KMS-11 (cell line): ENCODE data around the gene GAB4.
A peak's percentile ranks its signal among the peaks of the same experiment; 100 is the strongest.
"Not testable (repeated sequence)": the region's sequence is repeated elsewhere in the genome, so short reads cannot be mapped to it uniquely, and the experiment has no call there.

Source experiments
- H2AFZ ChIP-seq: fragments of 200-600 bp; sonication (generic); 2 replicates; pipeline ENCODE4 v1.6.1; 2016; ENCODE audit warnings: antibody characterized with exemption, mixed run types, low read depth
- H3K27ac ChIP-seq: fragments of 200-600 bp; sonication (generic); 2 replicates; pipeline ENCODE4 v1.6.1; 2016; ENCODE audit warnings: mild to moderate bottlenecking, mixed run types
- H3K27me3 ChIP-seq: fragments of 200-600 bp; sonication (generic); 2 replicates; pipeline ENCODE4 v1.6.1; 2017; ENCODE audit warnings: mild to moderate bottlenecking, low read depth, mixed run types, moderate library complexity; ENCODE audit not compliant: insufficient read depth
- H3K36me3 ChIP-seq: fragments of 200-600 bp; sonication (generic); 2 replicates; pipeline ENCODE4 v1.6.1; 2017; ENCODE audit warnings: mild to moderate bottlenecking, mixed run types; ENCODE audit not compliant: insufficient read depth
- H3K4me1 ChIP-seq: fragments of 200-600 bp; sonication (generic); 2 replicates; pipeline ENCODE4 v1.6.1; 2016; ENCODE audit warnings: mild to moderate bottlenecking, low read depth, mixed run types; ENCODE audit not compliant: poor library complexity, severe bottlenecking
- H3K4me2 ChIP-seq: fragments of 200-600 bp; sonication (generic); 2 replicates; pipeline ENCODE4 v1.7.0; 2016; ENCODE audit warnings: mild to moderate bottlenecking, mixed run types
- H3K4me3 ChIP-seq: fragments of 200-600 bp; sonication (generic); IDR thresholded peaks from 2 replicates; pipeline ENCODE4 v1.6.1; 2017; ENCODE audit warnings: low read depth, low read length, mixed read lengths; ENCODE audit not compliant: insufficient read depth
- H3K79me2 ChIP-seq: fragments of 200-600 bp; sonication (generic); 2 replicates; pipeline ENCODE4 v1.6.1; 2016; ENCODE audit warnings: low read depth, mixed run types; ENCODE audit not compliant: insufficient read depth
- H3K9ac ChIP-seq: fragments of 200-600 bp; sonication (generic); 2 replicates; pipeline ENCODE4 v1.6.1; 2016; ENCODE audit warnings: mild to moderate bottlenecking, mixed run types
- H4K20me1 ChIP-seq: fragments of 200-600 bp; sonication (generic); 2 replicates; pipeline ENCODE4 v1.6.1; 2016; ENCODE audit warnings: mild to moderate bottlenecking, mixed run types; ENCODE audit not compliant: insufficient read depth
- TF ChIP-seq, protein P1 (sequence below): fragments of 200-600 bp; sonication (generic); conservative IDR thresholded peaks from 2 replicates; pipeline ENCODE4 v1.6.1; 2017; ENCODE audit warnings: low read depth, mild to moderate bottlenecking, antibody characterized with exemption, low read length, moderate library complexity, mixed read lengths

Gene GAB4

DNA sequence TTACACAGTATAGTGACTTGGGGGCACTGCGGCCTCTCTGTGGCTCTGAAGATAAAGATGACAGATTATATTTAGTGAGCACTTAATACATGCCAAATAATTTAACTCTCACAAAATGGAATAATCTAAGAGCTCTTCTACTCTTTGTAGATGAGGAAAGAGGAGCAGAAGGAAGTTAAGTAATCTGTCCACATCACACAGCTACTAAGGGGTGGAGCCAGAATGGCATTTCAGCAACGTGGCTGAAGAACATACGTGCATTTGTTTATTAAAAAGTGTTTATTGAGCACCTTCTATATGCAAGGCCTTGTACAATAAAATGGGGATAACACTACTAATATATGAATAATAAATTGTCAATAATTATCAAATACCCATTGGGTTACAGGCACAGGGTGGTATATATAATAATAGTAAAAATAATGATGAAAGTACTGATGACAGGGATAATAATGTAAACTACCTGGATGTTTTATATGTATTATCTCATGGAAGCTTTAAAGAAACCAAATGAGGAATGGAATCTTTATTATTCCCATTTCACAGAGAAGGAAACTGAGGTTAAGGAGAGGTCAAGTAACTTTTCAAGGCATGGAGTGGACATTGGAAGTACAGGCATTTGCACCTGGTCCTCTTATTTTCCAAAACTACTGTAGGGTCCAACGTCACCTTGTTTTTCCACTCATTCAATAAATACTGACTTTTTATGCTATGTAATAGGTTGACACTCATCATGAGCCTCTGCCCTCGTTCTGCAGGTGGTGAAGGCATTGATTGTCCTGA, 38.7 kb upstream of the GAB4 start:
- Histone ChIP-seq H3K27me3 (no peaks in the 10 kb centered on the region), H2AFZ (no peak overlapping the region), H3K4me2 (no peak overlapping the region), H3K79me2 (peaks cover 28% of the 10 kb centered on the region), H3K4me1 (no peaks in the 10 kb centered on the region), H3K27ac (no peak overlapping the region), H4K20me1 (no peaks in the 10 kb centered on the region; the same call in 1 of the 2 replicates), H3K36me3 (peaks cover 5% of the 10 kb centered on the region; the same call in 1 of the 2 replicates), H3K4me3 (no peak overlapping the region), H3K9ac (no peak overlapping the region)
- TF ChIP-seq, protein P1, sequence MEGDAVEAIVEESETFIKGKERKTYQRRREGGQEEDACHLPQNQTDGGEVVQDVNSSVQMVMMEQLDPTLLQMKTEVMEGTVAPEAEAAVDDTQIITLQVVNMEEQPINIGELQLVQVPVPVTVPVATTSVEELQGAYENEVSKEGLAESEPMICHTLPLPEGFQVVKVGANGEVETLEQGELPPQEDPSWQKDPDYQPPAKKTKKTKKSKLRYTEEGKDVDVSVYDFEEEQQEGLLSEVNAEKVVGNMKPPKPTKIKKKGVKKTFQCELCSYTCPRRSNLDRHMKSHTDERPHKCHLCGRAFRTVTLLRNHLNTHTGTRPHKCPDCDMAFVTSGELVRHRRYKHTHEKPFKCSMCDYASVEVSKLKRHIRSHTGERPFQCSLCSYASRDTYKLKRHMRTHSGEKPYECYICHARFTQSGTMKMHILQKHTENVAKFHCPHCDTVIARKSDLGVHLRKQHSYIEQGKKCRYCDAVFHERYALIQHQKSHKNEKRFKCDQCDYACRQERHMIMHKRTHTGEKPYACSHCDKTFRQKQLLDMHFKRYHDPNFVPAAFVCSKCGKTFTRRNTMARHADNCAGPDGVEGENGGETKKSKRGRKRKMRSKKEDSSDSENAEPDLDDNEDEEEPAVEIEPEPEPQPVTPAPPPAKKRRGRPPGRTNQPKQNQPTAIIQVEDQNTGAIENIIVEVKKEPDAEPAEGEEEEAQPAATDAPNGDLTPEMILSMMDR = no peak

DNA sequence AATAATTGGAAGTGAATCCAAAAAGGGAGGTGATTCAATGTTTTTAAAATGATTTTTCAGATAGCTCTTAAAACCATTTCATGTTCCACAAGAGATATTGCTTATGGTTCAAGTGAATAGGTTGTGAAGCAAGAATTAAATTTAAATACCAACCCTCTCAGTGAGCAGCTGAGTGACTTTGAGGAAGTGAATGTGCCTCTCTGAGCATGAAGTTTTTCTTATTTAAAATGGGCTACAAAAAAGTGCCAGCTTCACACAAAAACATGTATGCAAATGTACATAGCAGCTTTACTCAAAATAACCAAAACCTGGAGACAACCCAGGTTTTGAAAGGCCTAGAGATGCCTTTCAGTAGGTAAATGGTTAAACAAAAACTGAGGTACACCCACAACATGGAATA, 35.5 kb upstream of the GAB4 start:
- TF ChIP-seq, protein P1 = no peak
- Histone ChIP-seq H3K4me3 (no peak overlapping the region), H3K9ac (no peak overlapping the region), H2AFZ (no peak overlapping the region), H3K4me1 (peaks cover 8% of the 10 kb centered on the region), H3K79me2 (peaks cover 59% of the 10 kb centered on the region), H3K4me2 (no peak overlapping the region), H3K27me3 (no peaks in the 10 kb centered on the region), H3K27ac (no peak overlapping the region), H4K20me1 (no peaks in the 10 kb centered on the region; the same call in 1 of the 2 replicates), H3K36me3 (peaks cover 5% of the 10 kb centered on the region; the same call in 1 of the 2 replicates)

DNA sequence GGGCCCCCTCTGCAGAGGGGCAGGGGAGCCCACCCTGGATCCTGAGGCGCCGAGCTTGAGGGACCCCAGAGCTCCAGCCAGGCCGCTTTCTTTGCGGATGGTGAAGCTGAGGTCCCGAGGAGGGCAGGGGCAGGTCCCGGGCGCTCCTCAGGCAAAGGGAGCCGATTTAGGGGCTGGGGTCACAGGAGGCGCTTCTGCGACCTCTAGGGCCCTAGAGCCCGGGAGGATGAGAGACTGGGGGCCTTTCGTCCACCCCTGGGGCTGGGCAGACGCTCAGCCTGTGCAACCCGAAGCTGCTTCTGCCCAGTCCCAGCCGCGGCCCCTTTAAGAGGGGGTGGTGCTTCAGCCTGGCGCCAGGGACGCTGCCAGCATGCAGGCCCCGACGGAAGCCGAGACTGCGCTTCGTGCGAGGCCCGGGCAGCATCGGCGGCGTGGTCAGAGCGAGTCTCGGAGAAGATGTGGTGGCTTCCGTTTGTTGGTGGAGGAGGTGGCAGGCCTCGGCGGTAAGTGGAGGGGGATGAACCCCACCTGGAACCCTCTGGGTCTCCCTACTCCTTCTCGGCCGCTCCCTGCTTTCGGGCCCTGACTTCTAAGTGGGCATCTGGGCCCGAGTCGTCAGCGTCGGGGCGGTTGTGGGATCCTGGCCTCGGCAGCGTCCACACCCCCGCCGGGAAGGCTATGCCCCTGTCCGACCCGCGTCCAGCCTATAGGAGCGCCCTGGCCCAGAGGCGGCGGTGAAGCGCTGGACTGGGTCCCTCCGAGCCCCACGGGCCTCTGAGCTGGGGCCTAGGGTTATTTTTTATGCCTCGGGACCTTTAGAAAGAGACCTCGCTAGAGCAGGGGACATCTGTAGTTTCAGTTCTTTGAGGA, 29.1 kb upstream of the GAB4 start:
- not testable (repeated sequence) for H3K4me3 ChIP-seq, H3K27me3 ChIP-seq, H3K36me3 ChIP-seq, H4K20me1 ChIP-seq
- peaks cover 41% of the 10 kb centered on the region for H3K79me2 ChIP-seq
- H3K4me1 ChIP-seq = peaks cover 15% of the 10 kb centered on the region
- H2AFZ ChIP-seq = peak overlapping the region; percentile 63
- H3K4me2 ChIP-seq = peak overlapping the region; percentile 50; the same call in 1 of the 2 replicates
- H3K9ac ChIP-seq = peak overlapping the region; percentile 95
- peak overlapping the region; percentile 92 for H3K27ac ChIP-seq

DNA sequence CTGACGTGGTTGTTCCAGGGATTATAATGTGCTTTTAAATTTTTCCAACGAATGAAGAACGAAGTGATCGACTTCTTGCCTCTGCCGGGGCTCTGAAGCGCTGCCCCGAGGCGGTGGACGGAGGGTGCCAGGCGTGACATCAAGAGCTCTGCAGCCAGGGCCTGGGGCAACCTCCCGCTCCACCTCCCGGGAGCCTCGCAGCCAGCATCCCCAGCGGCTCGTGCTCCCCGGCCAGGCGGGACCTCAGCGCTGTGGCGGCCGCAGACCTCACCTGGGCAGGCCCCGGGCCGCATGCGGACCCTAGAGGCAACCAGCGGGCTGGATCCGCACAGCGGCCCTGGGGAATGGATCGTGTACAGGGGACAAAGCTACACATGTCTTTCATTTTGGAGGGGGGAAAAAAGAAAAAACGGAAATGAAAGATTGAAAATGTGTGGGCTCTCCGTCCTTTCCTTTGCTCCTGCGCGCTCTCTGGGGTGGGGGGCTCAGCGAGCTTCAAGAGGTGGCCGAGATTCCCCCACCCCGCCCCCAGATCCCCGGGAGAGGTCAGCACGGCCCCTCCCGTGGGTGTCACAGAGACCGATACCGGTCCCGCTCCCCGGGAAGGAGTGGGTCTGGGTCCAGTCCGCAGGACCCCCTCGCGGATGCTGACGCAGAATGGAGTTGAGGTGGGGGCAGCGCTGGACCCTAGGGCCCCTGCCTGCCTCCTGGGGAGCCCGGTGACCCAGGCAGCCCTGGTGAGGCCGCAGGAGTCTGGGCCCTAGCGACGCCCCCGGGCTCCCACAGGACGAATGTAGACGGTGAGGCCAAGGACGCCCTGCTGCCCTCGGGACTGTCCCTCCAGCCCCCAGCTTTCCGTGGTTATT, 28.2 kb upstream of the GAB4 start:
- not testable (repeated sequence) for H4K20me1 ChIP-seq, H3K36me3 ChIP-seq, H3K27me3 ChIP-seq, H3K4me3 ChIP-seq, H3K27ac ChIP-seq
- Histone ChIP-seq H3K9ac (peak overlapping the region; percentile 95; the same call in 1 of the 2 replicates), H2AFZ (peak overlapping the region; percentile 49), H3K4me1 (peaks cover 15% of the 10 kb centered on the region), H3K79me2 (peaks cover 33% of the 10 kb centered on the region), H3K4me2 (peak overlapping the region; percentile 25; the same call in 1 of the 2 replicates)

DNA sequence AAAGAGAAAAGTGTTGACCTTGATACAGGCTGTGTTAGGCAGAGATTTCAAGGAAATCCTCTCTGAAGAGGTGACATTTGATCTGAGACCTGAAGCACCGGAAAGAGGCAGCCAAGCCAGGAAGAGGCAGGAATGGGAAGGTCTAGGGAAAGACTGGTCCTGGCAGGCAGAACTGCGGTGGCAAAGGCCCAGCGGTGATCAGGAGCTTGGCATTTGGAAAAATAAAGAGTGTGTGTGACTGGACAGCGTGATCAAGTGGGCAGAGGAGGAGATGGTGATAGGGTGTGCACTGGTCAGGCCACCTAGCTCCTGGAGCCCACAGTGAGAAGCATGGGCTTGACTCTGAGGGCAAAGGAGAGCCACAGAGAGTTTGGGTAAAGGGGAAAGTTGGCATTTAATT, 27.2 kb upstream of the GAB4 start:
- no peak overlapping the region for H3K4me2 ChIP-seq
- H3K79me2 ChIP-seq = peaks cover 23% of the 10 kb centered on the region
- TF ChIP-seq, protein P1 = no peak

DNA sequence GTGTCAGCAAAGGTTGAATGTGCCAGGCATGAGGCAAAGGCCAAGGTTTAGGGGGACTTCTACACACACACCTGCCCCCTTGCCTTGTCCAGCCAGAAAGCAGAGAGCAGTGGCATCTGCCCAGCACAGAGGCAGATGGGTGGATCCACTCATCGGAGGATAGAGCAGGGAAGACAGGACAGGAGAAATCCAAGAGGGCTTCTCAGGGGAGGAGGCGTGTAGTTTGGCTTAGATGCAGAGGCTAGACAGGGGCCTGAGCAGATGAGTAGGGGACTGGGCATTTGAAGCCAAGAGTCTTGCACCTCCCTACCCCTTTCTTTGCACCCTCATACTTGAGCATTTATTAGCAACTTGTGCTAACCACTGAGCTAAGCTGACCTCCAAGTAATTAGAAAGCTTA, 26.5 kb upstream of the GAB4 start:
- H3K4me1 ChIP-seq = peaks cover 15% of the 10 kb centered on the region
- H3K4me2 ChIP-seq, H3K4me3 ChIP-seq, H3K27ac ChIP-seq, H3K9ac ChIP-seq, H2AFZ ChIP-seq, H3K36me3 ChIP-seq, H3K27me3 ChIP-seq, H4K20me1 ChIP-seq: not testable (repeated sequence)
- peaks cover 18% of the 10 kb centered on the region for H3K79me2 ChIP-seq

More for the DNA sequence above, 27.2 kb upstream of the GAB4 start:
- no peaks in the 10 kb centered on the region for H3K36me3 ChIP-seq
- no peaks in the 10 kb centered on the region for H3K27me3 ChIP-seq
- no peaks in the 10 kb centered on the region for H4K20me1 ChIP-seq
- H3K4me1 ChIP-seq = peaks cover 15% of the 10 kb centered on the region
- no peak overlapping the region for H3K27ac ChIP-seq
- no peak overlapping the region for H3K4me3 ChIP-seq
- no peak overlapping the region for H3K9ac ChIP-seq
- H2AFZ ChIP-seq = no peak overlapping the region

DNA sequence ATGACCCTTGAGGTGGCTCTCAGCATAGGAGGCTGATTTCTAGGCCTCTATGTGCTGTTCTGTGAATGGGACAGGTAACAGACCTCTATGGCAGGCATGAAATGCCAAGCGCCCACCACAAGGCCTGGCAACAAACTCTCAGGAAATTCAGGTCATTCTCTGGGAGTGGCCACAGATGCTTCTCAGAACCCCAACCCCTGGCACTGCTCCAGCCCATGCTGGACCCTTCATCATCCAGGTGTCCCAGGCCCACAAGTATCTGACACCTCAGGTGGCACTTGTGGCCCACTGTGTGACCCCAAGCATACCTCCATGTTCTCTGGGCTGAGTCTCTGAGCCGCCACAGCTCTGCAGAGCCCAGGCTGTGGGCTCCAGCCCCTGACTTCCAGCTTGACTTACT, 24.3 kb upstream of the GAB4 start:
- not testable (repeated sequence) for H3K27ac ChIP-seq, H3K4me1 ChIP-seq, H3K9ac ChIP-seq, H3K79me2 ChIP-seq, H2AFZ ChIP-seq, H3K36me3 ChIP-seq, H3K27me3 ChIP-seq, H3K4me3 ChIP-seq, H4K20me1 ChIP-seq, H3K4me2 ChIP-seq
